Measurements from ENCODE around the gene MAU2.
"Not testable (repeated sequence)": the region's sequence is repeated elsewhere in the genome, so short reads cannot be mapped to it uniquely, and the experiment has no call there.

Gene MAU2

GRCh38 chr19:19347401-19348110 is 26.9 kb downstream of the MAU2 start:
- DNase-seq (ENCODE audit: low read depth in 3 of 3) = no peak

- DNase-seq (ENCODE audit: low read depth in 3 of 3) = no peak
Measured at GRCh38 chr19:19348266-19348665, 27.6 kb downstream of the MAU2 start.

GRCh38 chr19:19349365-19349764 is 28.7 kb downstream of the MAU2 start:
- no peak for DNase-seq (ENCODE audit: low read depth in 3 of 3)

GRCh38 chr19:19350756-19351155 is 30.1 kb downstream of the MAU2 start:
- not testable (repeated sequence) for DNase-seq (ENCODE audit: low read depth in 3 of 3)

- DNase-seq (ENCODE audit: low read depth in 3 of 3) = no peak
Measured at GRCh38 chr19:19352823-19353222, 32.2 kb downstream of the MAU2 start.

- no peak for DNase-seq (ENCODE audit: low read depth in 3 of 3)
Measured at GRCh38 chr19:19354007-19354406, 33.4 kb downstream of the MAU2 start.

- DNase-seq (ENCODE audit: low read depth in 3 of 3) = no peak
Measured at GRCh38 chr19:19354932-19355331, 34.3 kb downstream of the MAU2 start.

- no peak for DNase-seq (ENCODE audit: low read depth in 3 of 3)
Measured at GRCh38 chr19:19355606-19356139, 35.0 kb downstream of the MAU2 start.

GRCh38 chr19:19356500-19356899 is 35.9 kb downstream of the MAU2 start:
- no peak for DNase-seq (ENCODE audit: low read depth in 3 of 3)

- DNase-seq (ENCODE audit: low read depth in 3 of 3) = no peak
Measured at GRCh38 chr19:19356901-19357566, 36.4 kb downstream of the MAU2 start.

- peak; percentile 38 to 48 (median 38) for DNase-seq (ENCODE audit: low read depth in 3 of 3)
Measured at GRCh38 chr19:19361075-19361594, 40.5 kb downstream of the MAU2 start.

- no peak for DNase-seq (ENCODE audit: low read depth in 3 of 3)
Measured at GRCh38 chr19:19362075-19362474, 41.4 kb downstream of the MAU2 start.

- DNase-seq (ENCODE audit: low read depth in 3 of 3) = peak; percentile 46 to 50 (median 48)
Measured at GRCh38 chr19:19366434-19367396, 46.1 kb downstream of the MAU2 start.

- no peak for DNase-seq (ENCODE audit: low read depth in 3 of 3)
Measured at GRCh38 chr19:19368087-19368486, 47.5 kb downstream of the MAU2 start.

GRCh38 chr19:19371059-19371458 is 50.4 kb downstream of the MAU2 start:
- DNase-seq (ENCODE audit: low read depth in 3 of 3) = no peak

- no peak for DNase-seq (ENCODE audit: low read depth in 3 of 3)
Measured at GRCh38 chr19:19372656-19373416, 52.2 kb downstream of the MAU2 start.

- DNase-seq (ENCODE audit: low read depth in 3 of 3) = no peak
Measured at GRCh38 chr19:19379527-19379926, 58.9 kb downstream of the MAU2 start.

- not testable (repeated sequence) for DNase-seq (ENCODE audit: low read depth in 3 of 3)
Measured at GRCh38 chr19:19380316-19380715, 59.7 kb downstream of the MAU2 start.

GRCh38 chr19:19381007-19381926 is 60.6 kb downstream of the MAU2 start:
- DNase-seq (ENCODE audit: low read depth in 3 of 3) = no peak

- DNase-seq (ENCODE audit: low read depth in 3 of 3) = no peak
Measured at GRCh38 chr19:19382118-19382517, 61.5 kb downstream of the MAU2 start.
